Endothelial cell of umbilical vein (primary cell): ENCODE data around the gene TBC1D14. TPM values are rescaled to one million over a fixed set of nuclear protein-coding genes. Genes with fewer than 3 reads are reported as not detected.

Experiments
- BruUV-seq: library from RNA; stranded (reverse); fragments of 400-500 nt; replicated peaks from 2 replicates; lab custom pipeline; 2021; lab: Mats Ljungman, UMichigan
- CTCF ChIA-PET: fragments of 300-600, 350-600 bp; sonication (Branson Sonifier 250); formaldehyde crosslinking; loops from one replicate; lab custom pipeline; 2021; ENCODE audit warnings: antibody characterized with exemption, inconsistent platforms; lab: Charles Lee
- POLR2A ChIA-PET: fragments of 300-600, 350-600 bp; sonication (Branson Sonifier 250); formaldehyde crosslinking; loops from one replicate; lab custom pipeline; 2021; ENCODE audit warnings: antibody characterized with exemption, inconsistent platforms; lab: Charles Lee
- DNase-seq: peaks from one replicate; pipeline ENCODE4 v3.0.0-alpha.2; 2011; ENCODE audit warnings: low read depth, low spot score
- FAIRE-seq: peaks from 2 replicates; lab custom pipeline; 2011; peaks lifted over from hg19 to GRCh38; lab: Jason Lieb, UNC
- H2AFZ ChIP-seq: 2 replicates; pipeline ENCODE4 v1.6.0; 2012; ENCODE audit warnings: low read depth, low read length, control low read depth, inconsistent platforms
- H3K27ac ChIP-seq: 2 replicates; pipeline ENCODE4 v1.5.1; 2011; ENCODE audit warnings: low read depth, mild to moderate bottlenecking, control low read depth, low read length, moderate library complexity; ENCODE audit not compliant: insufficient read depth
- H3K27me3 ChIP-seq, 2 experiments: 2 replicates each; pipeline versions ENCODE4 v1.6.0 to v1.6.1; 2011; ENCODE audit warnings: low read length in 2 of 2, mixed read lengths in 1 of 2; ENCODE audit not compliant: control insufficient read depth in 2 of 2, insufficient read depth in 2 of 2
- H3K36me3 ChIP-seq, 2 experiments: 2 replicates in 1 of 2; 3 replicates in 1 of 2; pipeline ENCODE4 v1.5.1; 2011; ENCODE audit warnings: low read length in 2 of 2, mild to moderate bottlenecking in 1 of 2, moderate library complexity in 1 of 2; ENCODE audit not compliant: control insufficient read depth in 2 of 2, insufficient read depth in 2 of 2; ENCODE audit errors: extremely low read depth in 1 of 2
- H3K4me1 ChIP-seq: 3 replicates; pipeline ENCODE4 v1.5.1; 2011; ENCODE audit warnings: mild to moderate bottlenecking, low read length; ENCODE audit not compliant: control insufficient read depth, insufficient read depth; ENCODE audit errors: extremely low read depth
- H3K4me2 ChIP-seq: 2 replicates; pipeline ENCODE4 v1.6.1; 2011; ENCODE audit warnings: low read length, control low read depth, mixed read lengths; ENCODE audit not compliant: insufficient read depth
- H3K4me3 ChIP-seq, 3 experiments: fragments of 200-600 bp in 1 of 3; sonication (generic), shearing (Covaris generic) in 1 of 3; replicated peaks in 1 of 3; 2 replicates each; pipeline ENCODE4 v1.5.1; 2011 to 2016; ENCODE audit warnings: control low read depth in 3 of 3, low read length in 3 of 3, mild to moderate bottlenecking in 2 of 3, inconsistent platforms in 1 of 3, low read depth in 1 of 3, moderate library complexity in 1 of 3; ENCODE audit not compliant: insufficient read depth in 1 of 3
- H3K79me2 ChIP-seq: 2 replicates; pipeline ENCODE4 v1.6.0; 2012; ENCODE audit warnings: low read length, inconsistent platforms; ENCODE audit not compliant: control insufficient read depth, insufficient read depth
- H3K9ac ChIP-seq: replicated peaks from 2 replicates; pipeline ENCODE3; 2011; ENCODE audit warnings: low read length, control low read depth; ENCODE audit not compliant: insufficient read depth; ENCODE audit errors: extremely low read depth
- H3K9me1 ChIP-seq: replicated peaks from 3 replicates; pipeline ENCODE4 v1.6.0; 2011; ENCODE audit warnings: mild to moderate bottlenecking, low read length; ENCODE audit not compliant: control insufficient read depth, insufficient read depth; ENCODE audit errors: extremely low read depth
- H3K9me3 ChIP-seq: replicated peaks from 2 replicates; pipeline ENCODE4 v1.5.1; 2012; ENCODE audit warnings: low read length, inconsistent platforms; ENCODE audit not compliant: control insufficient read depth, insufficient read depth
- H4K20me1 ChIP-seq: replicated peaks from 2 replicates; pipeline ENCODE3; 2011; ENCODE audit warnings: mild to moderate bottlenecking, low read length; ENCODE audit not compliant: control insufficient read depth, insufficient read depth; ENCODE audit errors: extremely low read depth
- EZH2 ChIP-seq: IDR thresholded peaks from 2 replicates; pipeline ENCODE4 v1.6.1; 2012; ENCODE audit warnings: borderline replicate concordance, low read depth, mild to moderate bottlenecking, moderate library complexity, low read length, inconsistent platforms; ENCODE audit not compliant: severe bottlenecking
- FOS ChIP-seq: IDR thresholded peaks from 2 replicates; pipeline ENCODE4 v1.6.1; 2011; ENCODE audit warnings: mild to moderate bottlenecking, low read length, moderate library complexity, borderline replicate concordance; ENCODE audit not compliant: insufficient read depth
- JUN ChIP-seq: IDR thresholded peaks from 2 replicates; pipeline ENCODE4 v1.6.1; 2011; ENCODE audit warnings: borderline replicate concordance, low read depth; ENCODE audit not compliant: insufficient read length, insufficient read depth
- MAX ChIP-seq: IDR thresholded peaks from 2 replicates; pipeline ENCODE4 v1.6.1; 2011; ENCODE audit not compliant: insufficient read depth, insufficient read length
- MYC ChIP-seq: IDR thresholded peaks from one replicate; pipeline ENCODE4 v1.6.1; 2011; ENCODE audit warnings: mild to moderate bottlenecking, low read depth, low read length
- POLR2A ChIP-seq: IDR thresholded peaks from 2 replicates; pipeline ENCODE4 v1.6.1; 2012; ENCODE audit warnings: low read depth, mild to moderate bottlenecking, control low read depth, low read length
- POLR2AphosphoS5 ChIP-seq: IDR thresholded peaks from 2 replicates; pipeline ENCODE4 v1.6.1; 2012; ENCODE audit warnings: low read depth, mild to moderate bottlenecking, control low read depth, low read length, moderate library complexity; ENCODE audit not compliant: insufficient read depth
- dilution Hi-C: fragments of 300-500 bp; cut with MboI; formaldehyde crosslinking; loops from one replicate; pipeline ENCODE4 v1.15.0; 2019; ENCODE audit warnings: low sequenced_read_pairs; ENCODE audit not compliant: extremely low pct_ligation_motif_present
- intact Hi-C: fragments of 100-400 bp; cut with micrococcal nuclease; formaldehyde crosslinking; loops from one replicate; pipeline ENCODE4 v1.10.0; 2022
- polyA plus RNA-seq, 4 experiments: library from polyadenylated mRNA; depleted of rRNA in 3 of 4; stranded (reverse) in 3 of 4; unstranded in 1 of 4; fragments of >200 nt; gene quantifications; 2 replicates each; pipeline versions ENCODE4 v1.2.1 to v1.2.3, GENCODE V29; 2011 to 2012; ENCODE audit warnings: missing spikeins in 1 of 4
- total RNA-seq: library from RNA; stranded (reverse); gene quantifications from 2 replicates; pipeline ENCODE4 v1.2.3, GENCODE V29; 2021

The TBC1D14 gene
- total and polyA plus RNA-seq, 2 donors (not counting 3 experiments of a cell fraction or from before 2014, with no cell fraction given): 23.7 to 24.8 TPM

- Histone ChIP-seq H3K27me3 (peaks cover 0 to 3% of the 10 kb centered on the region in 2 experiments), H3K27ac (no peak overlapping the region), H3K79me2 (peaks cover 35% of the 10 kb centered on the region), H3K4me3 (peak overlapping the region; percentile 62 to 99 (median 71)), H4K20me1 (no peaks in the 10 kb centered on the region), H3K9me3 (no peaks in the 10 kb centered on the region), H2AFZ (peak overlapping the region; percentile 83), H3K4me2 (peak overlapping the region; percentile 92), H3K9ac (peak overlapping the region; percentile 61), H3K36me3 (peaks cover 0 to 6% of the 10 kb centered on the region in 2 experiments), H3K9me1 (no peaks in the 10 kb centered on the region), H3K4me1 (peaks cover 20% of the 10 kb centered on the region)
- BruUV-seq: no TSS peak
- POLR2A ChIA-PET: interaction anchor here (2.1 kb wide), 1 partner anchor 26 kb away, joined by 10 read pairs; the partner anchor contains the start of gene TADA2B
- dilution Hi-C loops: no loop called here
- FAIRE-seq (no peak), DNase-seq (no peak)
- CTCF ChIA-PET: interaction anchor here (1.0 to 8.6 kb wide), 7 partner anchors 13 to 348 kb away, joined by 3 to 79 read pairs (median 5); partner anchors contain the start of gene TADA2B
- TF ChIP-seq MYC (no peak), JUN (no peak), POLR2A (no peak), FOS (no peak), MAX (no peak), POLR2AphosphoS5 (no peak), EZH2 (no peak)
- intact Hi-C loops: loop anchor here (1.0 kb wide), 5 partner anchors 26 to 429 kb away; partner anchors contain the start of genes BLOC1S4, MRFAP1, TADA2B and TBC1D14
Measured at GRCh38 chr4:7068883-7069282, 159.3 kb downstream of the TBC1D14 start.
